ENCODE results near the gene IQGAP1.

- TF ChIP-seq CTCF (IDR thresholded peaks at IDR 0.05; ENCODE audit: poor library complexity) (no peak), EZH2phosphoT487 (IDR thresholded peaks at IDR 0.05; ENCODE audit: low read depth, severe bottlenecking, unreplicated experiment) (no peak)
These were observed 8.8 kb upstream of the IQGAP1 start for GRCh38 chr15:90379263-90379662.

Measured in hepatocyte (in vitro differentiated cells).